A673 (cell line): Measurements from ENCODE around the gene ZNF664.

Experiments
- CTCF ChIP-seq: fragments of 300-800, 200-600 bp; sonication (generic); conservative IDR thresholded peaks from 2 replicates; pipeline ENCODE4 v1.5.1; 2017; ENCODE audit warnings: low read depth, mild to moderate bottlenecking, antibody characterized with exemption, low read length, moderate library complexity, mixed read lengths
- EZH2 ChIP-seq: fragments of 200-600 bp; sonication (generic); IDR thresholded peaks from 2 replicates; pipeline ENCODE4 v1.6.1; 2017; ENCODE audit warnings: borderline replicate concordance, low read depth, mild to moderate bottlenecking, mixed read lengths, antibody characterized with exemption, low read length; ENCODE audit not compliant: poor library complexity, severe bottlenecking

GRCh38 chr12:123934016-123934620 lies 38.9 kb upstream of the ZNF664 start:
- TF ChIP-seq CTCF = no peak
- no peak for TF ChIP-seq EZH2
